ENCODE measurements around the gene KCNQ1OT1. TPM values are rescaled to one million over a fixed set of nuclear protein-coding genes. Genes with fewer than 3 reads are reported as not detected.
A peak's percentile ranks its signal among the peaks of the same experiment; 100 is the strongest.

KCNQ1OT1 gene
- total RNA-seq, 1 experiment from 2014 or later: 1.2 TPM

GRCh38 chr11:2577031-2577990 lies 122.5 kb downstream of the KCNQ1OT1 start:
- Histone ChIP-seq H3K27me3 (ENCODE audit: insufficient read depth, low read length) (no peaks in the 10 kb centered on the region; the same call in 1 of the 2 replicates), H3K18ac (ENCODE audit: insufficient read length, low read depth, low read length) (no peak overlapping the region), H3K23ac (ENCODE audit: insufficient read length, low read depth, low read length) (no peak overlapping the region), H4K20me1 (ENCODE audit: control insufficient read depth, insufficient read depth, insufficient read length) (no peaks in the 10 kb centered on the region), H3K9me3 (ENCODE audit: control insufficient read depth, low read depth, low read length) (no peaks in the 10 kb centered on the region), H2BK20ac (ENCODE audit: low read depth, low read length, poor library complexity, severe bottlenecking) (no peak overlapping the region), H2BK5ac (ENCODE audit: insufficient read length, low read length) (no peak overlapping the region), H3K4me1 (ENCODE audit: insufficient read depth, low read length) (no peaks in the 10 kb centered on the region), H2BK120ac (ENCODE audit: low read depth, low read length, poor library complexity, severe bottlenecking) (no peak overlapping the region), H4K91ac (ENCODE audit: insufficient read length, low read depth, low read length) (no peak overlapping the region), H3K56ac (ENCODE audit: insufficient read length, low read depth, low read length) (no peak overlapping the region), H3T11ph (ENCODE audit: low read length) (no peak overlapping the region), H3K79me1 (ENCODE audit: insufficient read depth, low read depth, low read length, poor library complexity, severe bottlenecking) (no peaks in the 10 kb centered on the region), H2AK5ac (ENCODE audit: insufficient read length, low read length) (no peak overlapping the region), H3K4ac (ENCODE audit: low read depth, low read length) (no peak overlapping the region), H4K5ac (ENCODE audit: insufficient read length, low read depth, low read length) (no peak overlapping the region), H2BK12ac (ENCODE audit: insufficient read length, low read depth, low read length) (no peak overlapping the region), H3K9ac (ENCODE audit: extremely low read depth, insufficient read length, low read length) (no peak overlapping the region), H3K23me2 (ENCODE audit: insufficient read length, low read depth, low read length, poor library complexity, severe bottlenecking) (no peaks in the 10 kb centered on the region), H3K4me2 (ENCODE audit: insufficient read depth, insufficient read length, low read length) (no peak overlapping the region), H3K14ac (ENCODE audit: insufficient read depth, low read length) (peak overlapping the region; percentile 12; the same call in 1 of the 2 replicates), H2AFZ (ENCODE audit: low read length) (no peak overlapping the region), H4K8ac (replicated peaks; ENCODE audit: insufficient read length, low read depth, low read length) (no peak overlapping the region), H2BK15ac (ENCODE audit: low read depth, low read length) (no peak overlapping the region), H3K27ac (ENCODE audit: insufficient read length, low read depth, low read length) (no peak overlapping the region), H3K79me2 (ENCODE audit: insufficient read depth, low read length) (no peaks in the 10 kb centered on the region)
- no peak for TF ChIP-seq CTCF (conservative IDR thresholded peaks at IDR 0.05)
- peaks cover 2 to 7% of the 10 kb centered on the region in 2 experiments; a peak in 2 of 4 replicates for H3K4me1 Mint-ChIP-seq
- peak; percentile 36 for DNase-seq
- H3K36me3 Mint-ChIP-seq (ENCODE audit: insufficient read depth in 1 of 3, low read depth in 3 of 3): no peaks in the 10 kb centered on the region
- H3K4me3 Mint-ChIP-seq: no peak overlapping the region
- no peak overlapping the region; a peak in 1 of 7 replicates for H3K27ac Mint-ChIP-seq
- H3K9me3 Mint-ChIP-seq: no peaks in the 10 kb centered on the region
- H3K27me3 Mint-ChIP-seq (ENCODE audit: low read depth): peaks cover 75% of the 10 kb centered on the region
- WGBS (ENCODE audit: extremely low coverage, insufficient read length, low lambda C conversion rate): no CpG with 5 or more reads among the region's 33 CpGs
